ENCODE data around the gene NUTF2.
"Not testable (repeated sequence)": the region's sequence is repeated elsewhere in the genome, so short reads cannot be mapped to it uniquely, and the experiment has no call there.

NUTF2 gene

DNA sequence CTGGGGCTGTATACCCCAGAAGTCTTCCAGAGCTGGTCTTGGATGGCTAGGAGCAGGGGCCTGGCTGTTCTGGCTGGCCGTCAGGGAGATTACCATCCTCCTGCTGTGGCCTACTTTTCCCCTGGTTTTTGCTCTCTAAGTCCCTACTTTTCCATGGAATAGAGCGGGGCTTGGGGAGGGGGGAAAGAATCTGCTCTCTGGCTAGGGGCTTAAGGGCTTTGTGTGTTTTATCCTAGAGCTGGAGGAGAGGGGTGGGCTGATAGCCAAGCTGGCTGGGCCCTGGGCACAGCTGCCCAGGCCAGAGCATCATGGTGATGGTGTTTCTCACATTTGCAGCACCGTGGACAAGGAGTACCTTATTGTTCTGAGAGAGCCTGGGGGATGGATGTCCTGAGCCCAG lies 41.6 kb downstream of the NUTF2 start:
- DNase-seq = no peak

DNA sequence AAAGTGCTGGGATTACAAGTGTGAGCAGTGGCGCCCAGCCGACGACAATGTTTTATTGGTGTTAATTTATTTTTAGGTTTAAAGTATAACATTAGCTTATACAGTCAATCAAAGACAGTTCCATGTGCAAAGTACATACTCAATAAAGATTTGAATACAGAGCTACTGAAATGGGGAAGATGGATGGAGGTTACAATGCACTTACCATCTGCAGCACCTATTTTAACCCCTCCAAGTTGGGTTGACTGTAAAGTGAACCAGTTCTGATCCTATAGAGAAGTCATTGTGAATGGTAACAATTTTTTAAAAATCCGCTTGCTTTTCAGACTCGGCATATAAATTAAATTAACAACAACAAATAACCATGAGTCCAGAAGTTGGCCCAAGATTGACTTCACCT lies 45.6 kb downstream of the NUTF2 start:
- DNase-seq = no peak

DNA sequence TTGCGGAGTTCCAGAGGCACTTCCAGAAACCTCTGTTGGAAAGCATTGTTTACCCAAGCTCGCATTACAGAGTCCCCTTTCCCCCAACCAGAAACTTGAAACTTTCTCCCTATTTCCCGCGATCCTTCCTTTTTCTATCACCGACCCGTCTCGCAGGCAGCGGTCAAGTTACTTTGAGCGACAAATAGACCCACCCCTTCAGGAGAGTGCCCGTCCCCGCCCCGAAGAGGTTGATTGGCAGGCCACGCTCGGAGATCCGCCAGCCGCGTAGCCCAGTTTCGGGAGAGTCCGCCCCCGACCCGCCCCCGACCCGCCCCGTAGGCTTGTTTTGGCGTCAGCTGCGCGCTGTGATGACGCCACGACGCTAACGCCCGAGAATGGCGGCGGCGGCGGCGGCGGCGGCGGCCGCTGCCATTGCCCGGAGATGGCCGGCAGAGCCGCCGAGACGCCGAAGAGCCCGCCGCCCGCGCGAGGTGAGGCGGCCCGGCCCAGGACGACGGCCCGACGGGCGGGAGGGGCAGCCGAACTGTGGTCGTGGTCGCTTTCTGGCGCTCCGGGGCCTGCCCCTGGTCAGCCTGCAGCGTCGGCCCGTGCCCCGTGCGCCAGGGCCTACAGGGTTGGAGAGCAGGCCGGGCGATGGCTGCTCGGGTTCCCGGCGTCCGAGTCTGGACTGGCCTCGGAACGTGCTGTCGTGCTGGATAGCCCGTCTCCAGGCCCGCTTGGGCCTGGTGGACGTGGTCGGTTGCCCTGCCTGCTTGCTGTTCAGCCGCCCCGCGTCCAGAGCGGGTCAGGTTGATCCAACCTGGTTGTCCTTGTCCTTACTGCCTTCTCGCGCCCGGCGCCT lies 46.4 kb downstream of the NUTF2 start, which contains the start of gene PSKH1:
Gene PSKH1, plus strand, starts transcription at position 356 of the 844 bp plus-strand sequence. CDS start 15,496 bp downstream, outside the sequence.
- peak; percentile 98 for DNase-seq

DNA sequence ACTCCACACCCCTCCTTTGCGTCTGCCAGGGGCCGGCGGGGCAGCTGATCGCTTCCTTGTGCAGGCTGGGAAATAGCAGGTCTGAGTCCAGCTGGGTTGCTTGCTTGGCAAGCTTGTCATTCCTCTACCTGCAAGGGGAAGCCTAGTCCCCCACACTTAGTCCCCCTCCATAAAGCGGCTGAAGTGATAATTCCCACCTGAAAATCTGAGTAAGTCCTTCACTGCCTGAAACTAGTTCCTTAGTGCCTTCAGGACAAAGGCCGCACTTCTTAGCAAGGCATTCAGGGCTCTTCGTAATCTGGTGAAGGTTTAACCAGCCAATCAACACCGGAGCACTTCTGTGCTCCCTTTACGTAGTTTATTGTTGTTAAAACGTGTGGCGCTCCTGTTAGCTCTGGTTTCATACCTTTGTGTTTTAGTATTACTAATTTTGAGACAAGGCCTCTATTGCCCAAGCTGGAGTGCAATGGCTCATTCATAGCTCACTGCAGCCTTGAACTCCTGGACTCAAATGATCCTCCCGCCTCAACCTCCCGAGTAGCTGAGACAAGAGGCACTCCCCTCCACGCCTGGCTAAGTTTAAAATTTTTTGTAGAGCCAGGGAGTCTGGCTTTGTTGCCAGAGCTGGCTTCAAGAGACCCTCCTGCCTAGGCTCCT lies 47.1 kb downstream of the NUTF2 start:
- peak; percentile 27 for DNase-seq

DNA sequence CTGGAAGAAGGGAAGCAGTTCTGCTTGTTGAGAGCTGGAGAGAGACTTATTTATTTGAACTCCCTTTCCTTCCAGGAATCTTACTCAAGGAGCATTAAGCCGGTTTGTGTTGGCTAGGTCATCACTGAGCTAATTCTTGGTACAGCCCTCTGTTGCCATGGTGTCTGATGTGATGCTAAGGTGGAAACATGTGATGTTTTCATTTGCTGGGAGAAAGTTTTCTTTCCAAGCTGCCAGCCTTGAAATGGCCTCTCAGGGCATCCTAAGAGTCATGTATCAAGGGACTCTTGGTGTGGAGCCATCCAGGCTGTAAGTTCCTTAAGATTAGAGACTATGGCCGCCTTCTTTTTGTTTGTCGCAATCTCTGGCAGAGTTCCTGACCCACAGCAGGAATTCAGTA lies 50.5 kb downstream of the NUTF2 start:
- DNase-seq = no peak

DNA sequence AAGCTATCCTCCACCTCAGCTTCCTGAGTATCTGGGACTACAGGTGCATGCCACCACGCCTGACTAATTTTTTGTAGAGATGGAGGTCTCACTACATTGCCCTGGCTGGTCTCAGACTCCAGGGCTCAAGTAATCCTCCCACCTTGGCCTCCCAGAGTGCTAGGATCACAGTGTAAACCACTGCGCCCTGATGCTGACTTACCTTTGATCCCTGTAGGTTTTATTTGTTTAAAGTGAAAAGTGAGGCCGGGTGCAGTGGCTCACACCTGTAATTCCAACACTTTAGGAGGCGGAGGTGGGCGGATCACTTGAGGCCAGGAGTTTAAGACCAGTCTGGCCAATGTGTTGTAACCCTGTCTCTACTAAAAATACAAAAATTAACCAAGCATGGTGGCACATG lies 55.0 kb downstream of the NUTF2 start:
- no peak for DNase-seq

DNA sequence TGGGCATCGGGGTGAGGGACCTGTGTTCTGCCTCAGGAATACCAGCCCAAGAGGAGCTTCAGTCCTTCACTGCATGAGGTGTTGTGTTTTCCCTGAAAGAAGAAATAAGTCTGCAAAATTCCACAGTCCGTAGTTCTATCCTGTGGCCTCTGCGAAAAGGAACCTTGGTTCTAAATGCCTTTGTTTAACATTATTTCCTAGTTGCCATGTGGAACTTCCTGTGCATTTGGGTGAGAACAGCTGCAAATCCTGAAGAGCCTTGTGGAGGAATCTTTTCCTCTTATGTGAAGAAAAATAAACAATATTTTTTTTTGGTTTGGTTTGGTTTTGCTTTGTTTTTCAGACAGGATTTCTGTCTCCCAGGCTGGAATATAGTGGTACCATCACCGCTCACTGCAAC lies 56.1 kb downstream of the NUTF2 start:
- no peak for DNase-seq

DNA sequence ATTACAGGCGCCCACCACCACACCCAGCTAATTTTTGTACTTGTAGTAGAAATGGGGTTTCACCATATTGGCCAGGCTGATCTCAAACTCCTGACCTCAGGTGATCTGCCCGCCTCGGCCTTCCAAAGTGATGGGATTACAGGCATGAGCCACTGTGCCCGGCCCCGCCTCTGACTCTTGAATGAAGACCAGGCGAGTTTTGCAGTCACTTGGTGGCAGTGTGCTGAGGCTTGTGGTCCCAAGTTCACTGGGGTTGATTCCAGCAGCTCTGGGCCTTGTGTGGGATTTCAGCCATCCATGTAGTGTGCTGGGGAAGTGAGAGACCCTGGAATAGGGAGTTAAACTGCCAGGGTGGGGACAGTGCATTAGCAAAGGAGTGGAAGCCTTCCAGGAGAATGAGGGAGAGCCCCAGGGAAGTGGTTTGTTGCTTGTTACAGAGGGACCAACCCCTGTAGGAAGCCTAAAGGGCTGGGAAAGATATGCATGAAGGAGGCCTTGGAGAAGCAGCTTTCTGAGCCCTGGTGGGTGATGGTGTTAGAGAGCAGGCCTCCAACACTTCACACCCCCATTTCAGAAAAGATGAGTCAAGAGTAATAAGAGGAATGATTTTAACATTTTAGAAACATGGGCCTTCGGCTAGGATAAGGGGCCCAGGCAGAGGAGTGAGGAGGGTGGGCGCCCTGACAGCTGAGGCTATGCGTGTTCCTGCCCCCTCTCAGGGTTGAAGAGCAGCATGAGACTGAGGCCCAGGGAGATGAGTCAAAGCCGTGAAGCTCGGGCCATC lies 60.9 kb downstream of the NUTF2 start:
- DNase-seq = no peak

DNA sequence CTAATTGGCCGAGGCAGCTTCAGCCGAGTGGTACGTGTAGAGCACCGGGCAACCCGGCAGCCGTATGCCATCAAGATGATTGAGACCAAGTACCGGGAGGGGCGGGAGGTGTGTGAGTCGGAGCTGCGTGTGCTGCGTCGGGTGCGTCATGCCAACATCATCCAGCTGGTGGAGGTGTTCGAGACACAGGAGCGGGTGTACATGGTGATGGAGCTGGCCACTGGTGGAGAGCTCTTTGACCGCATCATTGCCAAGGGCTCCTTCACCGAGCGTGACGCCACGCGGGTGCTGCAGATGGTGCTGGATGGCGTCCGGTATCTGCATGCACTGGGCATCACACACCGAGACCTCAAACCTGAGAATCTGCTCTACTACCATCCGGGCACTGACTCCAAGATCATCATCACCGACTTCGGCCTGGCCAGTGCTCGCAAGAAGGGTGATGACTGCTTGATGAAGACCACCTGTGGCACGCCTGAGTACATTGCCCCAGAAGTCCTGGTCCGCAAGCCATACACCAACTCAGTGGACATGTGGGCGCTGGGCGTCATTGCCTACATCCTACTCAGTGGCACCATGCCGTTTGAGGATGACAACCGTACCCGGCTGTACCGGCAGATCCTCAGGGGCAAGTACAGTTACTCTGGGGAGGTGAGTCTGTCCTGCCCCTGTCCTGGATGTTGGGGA lies 62.5 kb downstream of the NUTF2 start:
- no peak for DNase-seq

DNA sequence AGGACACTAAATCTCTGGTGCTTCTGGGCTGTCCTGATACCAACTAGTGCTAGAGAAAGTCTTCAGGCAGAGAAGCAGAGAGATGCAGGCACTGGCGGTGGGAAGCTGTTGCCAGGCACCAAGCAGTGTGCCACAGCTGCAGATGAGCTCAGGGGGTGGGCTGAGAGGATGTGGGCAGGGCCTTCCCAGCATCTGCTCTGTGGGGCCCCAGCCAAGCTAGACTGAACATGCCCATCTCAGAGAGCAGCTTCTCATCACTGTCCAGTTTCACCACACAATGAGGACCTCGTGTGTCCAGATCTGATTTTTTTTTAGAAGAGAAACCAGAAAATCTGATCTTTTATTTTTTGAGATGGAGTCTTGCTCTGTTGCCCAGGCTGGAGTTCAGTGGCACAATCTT lies 63.4 kb downstream of the NUTF2 start:
- DNase-seq = peak; percentile 53

DNA sequence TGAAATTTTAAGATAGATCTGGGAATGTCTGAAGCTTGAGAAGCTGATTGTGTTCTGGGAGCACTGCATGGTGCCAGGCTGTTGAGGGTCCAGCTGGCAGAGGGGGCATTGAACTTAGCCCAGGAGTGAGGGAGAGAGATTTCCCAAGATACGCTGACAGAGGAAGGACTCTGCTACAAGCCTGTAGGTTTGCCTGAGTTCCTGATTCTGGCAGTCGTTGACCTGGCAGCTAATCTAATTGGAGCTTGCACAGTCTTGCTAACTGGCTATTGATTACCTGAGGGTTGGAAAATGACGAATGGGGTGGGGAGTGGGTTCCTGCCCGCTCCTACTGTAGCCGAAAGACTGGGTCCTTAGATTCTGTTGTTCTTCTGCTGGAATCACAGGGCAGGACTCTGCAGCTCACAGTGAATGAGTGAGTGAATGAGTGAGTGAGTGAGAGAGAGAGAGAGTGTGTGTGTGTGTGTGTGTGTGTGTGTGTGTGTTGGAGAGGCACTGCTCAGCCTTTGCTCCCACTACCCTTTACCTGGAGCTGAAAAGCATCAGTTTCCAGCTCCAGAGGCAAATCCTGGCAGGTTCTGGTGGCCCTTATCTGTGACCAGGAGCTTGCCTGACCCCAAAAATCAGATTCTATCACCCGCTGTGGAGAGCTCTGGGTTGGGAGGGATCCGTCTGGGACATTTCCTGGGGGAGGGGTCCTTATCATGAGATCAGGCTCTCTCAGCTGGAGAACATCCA lies 68.2 kb downstream of the NUTF2 start:
- DNase-seq = no peak

DNA sequence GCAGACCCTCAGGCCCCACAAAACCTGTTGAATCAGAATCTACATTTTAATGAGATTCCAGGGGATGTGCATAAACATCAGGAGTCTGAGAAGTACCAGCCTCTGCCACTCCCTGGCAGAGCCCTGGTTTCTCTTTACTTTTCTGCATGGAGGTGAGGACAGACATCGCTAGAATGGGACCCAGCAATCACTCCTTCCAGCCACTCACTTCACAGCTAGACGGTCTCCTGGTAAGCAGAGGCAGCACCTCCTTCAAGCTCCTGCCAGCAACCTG lies 68.7 kb downstream of the NUTF2 start:
- not testable (repeated sequence) for DNase-seq

DNA sequence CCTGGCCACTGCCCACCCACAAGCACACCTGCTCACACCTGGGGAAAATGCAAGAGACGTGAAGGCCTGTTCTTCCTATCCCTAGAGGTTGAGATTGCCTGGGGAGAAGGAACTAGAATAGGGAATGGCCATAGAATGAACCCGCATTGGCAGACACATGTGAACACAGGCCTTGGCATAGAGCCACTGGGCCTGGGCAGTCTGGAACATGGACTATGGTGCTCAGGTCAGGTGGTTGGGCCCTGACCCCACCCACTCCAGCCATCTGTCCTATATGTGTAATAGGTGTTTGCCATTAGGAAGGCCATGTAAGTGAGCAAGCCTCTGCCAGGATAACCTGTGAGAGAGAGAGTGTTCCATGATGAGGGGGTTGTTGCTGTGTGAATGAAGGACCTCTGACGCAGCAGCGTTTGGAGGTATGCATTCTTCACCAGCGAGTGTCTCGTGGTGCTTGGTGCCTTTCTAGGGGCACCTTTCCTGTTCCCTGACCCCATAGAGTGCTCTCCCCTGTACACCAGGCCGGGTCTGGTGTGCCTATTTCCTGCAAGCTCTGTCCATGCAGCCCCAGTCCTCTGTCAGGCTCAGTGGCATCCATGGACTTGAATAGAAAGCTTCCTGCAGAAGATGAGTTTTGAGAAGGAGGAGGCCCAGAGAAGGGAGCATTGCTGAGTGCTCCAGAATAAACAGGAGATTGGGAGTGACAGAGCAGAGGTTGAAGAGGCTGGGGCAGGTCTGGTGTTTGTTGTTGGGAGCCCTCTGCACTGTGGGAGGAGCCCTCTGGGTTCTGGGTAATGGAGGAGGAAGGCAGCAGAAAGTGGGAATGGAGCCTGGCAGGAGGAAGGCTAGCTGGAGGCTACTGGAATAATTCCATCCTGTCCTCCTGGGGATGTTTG lies 69.3 kb downstream of the NUTF2 start:
- no peak for DNase-seq

DNA sequence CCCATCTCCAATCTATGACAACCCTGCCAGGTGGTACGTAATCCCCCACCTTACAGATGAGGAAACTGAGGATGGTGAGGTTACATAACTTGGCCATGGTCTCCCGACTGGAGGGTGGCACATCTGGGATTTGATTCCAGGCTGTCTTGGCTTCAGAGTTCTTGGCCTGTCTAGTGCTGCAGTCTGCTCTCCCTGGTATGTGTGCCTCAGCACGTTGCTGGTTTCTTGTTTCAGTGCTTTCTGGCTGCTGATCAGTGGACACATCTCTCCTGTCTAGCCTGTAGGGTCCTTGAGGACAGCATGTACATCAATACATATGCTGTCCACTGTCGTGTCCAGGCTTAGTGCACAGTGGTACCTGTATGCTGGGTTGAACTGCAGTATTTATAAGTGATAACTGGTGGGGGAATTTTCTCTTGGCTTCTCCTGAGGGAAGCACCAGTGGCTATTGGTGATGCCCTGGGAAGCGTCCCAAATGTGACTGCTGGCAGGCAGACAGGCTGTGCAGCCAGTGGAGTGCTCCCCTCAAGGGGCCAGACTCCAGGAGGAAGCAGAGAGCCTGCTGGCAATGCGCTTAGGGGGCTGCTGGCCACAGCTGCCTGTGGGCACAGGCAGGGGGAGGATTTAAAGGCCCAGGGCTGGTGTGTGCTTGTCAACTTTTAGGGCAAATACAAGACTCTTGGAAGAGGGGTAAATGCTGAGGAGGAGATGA lies 70.6 kb downstream of the NUTF2 start:
- DNase-seq = no peak

DNA sequence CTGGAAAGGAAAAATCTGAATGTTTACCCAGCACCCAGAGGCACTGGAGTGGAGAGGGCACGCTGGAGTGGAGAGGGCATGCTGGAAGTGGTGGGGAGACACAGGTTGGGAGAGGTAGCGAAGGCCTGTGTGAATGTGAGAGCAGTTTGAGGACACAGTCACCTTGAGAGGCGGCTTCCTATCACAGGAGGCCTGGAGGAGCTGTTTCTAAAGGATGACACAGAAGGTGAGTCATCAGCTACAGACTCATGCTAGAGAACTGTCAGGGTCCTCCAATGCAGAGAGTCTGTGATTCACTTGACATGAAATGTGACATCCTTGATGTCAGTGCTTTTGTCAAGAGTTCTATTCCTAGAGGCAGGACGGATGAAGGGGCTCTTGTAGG lies 71.1 kb downstream of the NUTF2 start:
- DNase-seq = peak; percentile 85

DNA sequence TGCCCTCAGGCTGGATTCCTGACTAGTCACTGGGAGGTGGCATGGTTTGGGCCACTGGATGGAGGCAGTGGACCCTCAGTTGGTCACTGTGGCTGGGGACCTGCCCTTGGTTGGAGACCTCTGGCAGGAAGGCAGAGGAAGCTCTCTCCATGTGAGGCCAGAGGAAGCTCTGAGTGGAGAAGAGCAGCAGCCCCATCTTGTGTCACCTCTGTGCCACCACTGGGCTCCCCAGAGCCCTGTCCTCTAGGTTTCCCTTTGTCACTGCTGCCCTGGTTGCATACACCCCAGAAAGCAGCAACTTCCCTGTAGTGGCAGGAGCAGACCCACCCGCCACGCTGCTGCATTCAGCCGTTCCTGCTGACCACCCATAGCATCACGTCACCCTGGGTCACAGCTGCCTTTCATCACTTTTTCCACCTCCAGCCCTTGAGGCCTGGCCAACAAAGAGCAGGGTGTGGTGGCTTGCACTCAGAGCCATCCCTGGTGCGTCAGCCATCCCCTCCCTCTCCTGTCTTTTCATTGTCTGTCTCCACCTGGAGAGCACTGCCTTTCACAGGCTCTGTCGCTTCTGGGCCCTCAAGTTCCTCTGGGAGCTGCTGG lies 73.0 kb downstream of the NUTF2 start:
- no peak for DNase-seq

Measured in activated CD4-positive, alpha-beta T cell treated with anti-CD3 and anti-CD28 coated beads, Interleukin-2, Interleukin-6, amounts not matched to agents 100 ng/mL and 50 ng/mL, durations not matched to agents 16 hours and 8 hours (primary cell).